Brain pericyte (primary cell): Measurements from ENCODE around the gene SELL.
"Not testable (repeated sequence)": the region's sequence is repeated elsewhere in the genome, so short reads cannot be mapped to it uniquely, and the experiment has no call there.

ENCODE experiments used
- DNase-seq: peaks from one replicate; pipeline ENCODE4 v3.0.0-alpha.2; 2012; ENCODE audit warnings: low read depth, low spot score

SELL gene

GRCh38 chr1:169711469-169712308, at the start of gene SELL:
Gene SELL (minus strand): TSS chr1:169711620. CDS start chr1:169711498, 122 bp downstream.
- DNase-seq = peak; percentile 4

- no peak for DNase-seq
These were observed 47.6 kb upstream of the SELL start for GRCh38 chr1:169759038-169759437.

GRCh38 chr1:169753549-169753948, 42.1 kb upstream of the SELL start:
- DNase-seq = no peak

- no peak for DNase-seq
These were observed 38.6 kb upstream of the SELL start for GRCh38 chr1:169750041-169750440.

GRCh38 chr1:169746550-169746949, 35.1 kb upstream of the SELL start:
- no peak for DNase-seq

GRCh38 chr1:169745015-169745861, 33.8 kb upstream of the SELL start:
- DNase-seq = peak; percentile 20

- peak; percentile 77 for DNase-seq
These were observed 30.4 kb upstream of the SELL start for GRCh38 chr1:169741666-169742394.

- no peak for DNase-seq
These were observed 28.6 kb upstream of the SELL start for GRCh38 chr1:169739980-169740379.

- no peak for DNase-seq
These were observed 22.5 kb upstream of the SELL start, which contains the start of gene SELE for GRCh38 chr1:169733924-169734323. Gene SELE (minus strand): TSS chr1:169734079. CDS start chr1:169733612, 467 bp downstream.

GRCh38 chr1:169731446-169731845, 20.0 kb upstream of the SELL start:
- no peak for DNase-seq

GRCh38 chr1:169729991-169730390, 18.6 kb upstream of the SELL start:
- no peak for DNase-seq

GRCh38 chr1:169727307-169727706, 15.9 kb upstream of the SELL start:
- DNase-seq = no peak

GRCh38 chr1:169726851-169727250, 15.4 kb upstream of the SELL start:
- DNase-seq = no peak

- no peak for DNase-seq
These were observed 14.5 kb upstream of the SELL start for GRCh38 chr1:169725930-169726329.

GRCh38 chr1:169724168-169724567, 12.7 kb upstream of the SELL start:
- DNase-seq = no peak

- no peak for DNase-seq
These were observed 12.3 kb upstream of the SELL start for GRCh38 chr1:169723763-169724162.

GRCh38 chr1:169722779-169723178, 11.4 kb upstream of the SELL start:
- DNase-seq = no peak

- DNase-seq = not testable (repeated sequence)
These were observed 3.7 kb upstream of the SELL start for GRCh38 chr1:169715100-169715499.

GRCh38 chr1:169713090-169713489, 1.7 kb upstream of the SELL start:
- not testable (repeated sequence) for DNase-seq

- no peak for DNase-seq
These were observed 850 bp upstream of the SELL start for GRCh38 chr1:169712309-169712631.

GRCh38 chr1:169708647-169709046, 2.8 kb downstream of the SELL start:
- no peak for DNase-seq
